Activated CD4-positive, alpha-beta memory T cell treated with anti-CD3 and anti-CD28 coated beads, Interleukin-2, amount 10 ng/mL, durations not matched to agents 7 days and 5 days (primary cell): Measurements from ENCODE around the gene WDR41. TPM values are rescaled to one million over a fixed set of nuclear protein-coding genes. Genes with fewer than 3 reads are reported as not detected.

Experiments
- CTCF ChIA-PET: fragments of 350-600 bp; sonication (Branson Sonifier 250); formaldehyde crosslinking; loops from one replicate; lab custom pipeline; 2021; ENCODE audit warnings: antibody characterized with exemption, inconsistent platforms; lab: Charles Lee
- POLR2A ChIA-PET: fragments of 350-600 bp; sonication (Branson Sonifier 250); formaldehyde crosslinking; loops from one replicate; lab custom pipeline; 2021; ENCODE audit warnings: antibody characterized with exemption; lab: Charles Lee
- DNase-seq: peaks from one replicate; pipeline ENCODE4 v3.0.0-alpha.2; 2020
- H3K27ac Mint-ChIP-seq: one replicate; pipeline ENCODE4 v1.8.0; 2021; ENCODE audit warnings: mild to moderate bottlenecking, mixed read lengths
- H3K27me3 Mint-ChIP-seq: one replicate; pipeline ENCODE4 v1.8.0; 2021; ENCODE audit warnings: mixed read lengths
- H3K36me3 Mint-ChIP-seq: one replicate; pipeline ENCODE4 v1.8.0; 2021; ENCODE audit warnings: low read depth, mixed read lengths
- H3K4me1 Mint-ChIP-seq: one replicate; pipeline ENCODE4 v1.8.0; 2021; ENCODE audit warnings: mixed read lengths
- H3K4me3 Mint-ChIP-seq: one replicate; pipeline ENCODE4 v1.8.0; 2021; ENCODE audit warnings: mild to moderate bottlenecking, mixed read lengths
- H3K9me3 Mint-ChIP-seq: one replicate; pipeline ENCODE4 v1.8.0; 2021; ENCODE audit warnings: mixed read lengths
- total RNA-seq, 2 experiments: library from RNA; stranded (reverse); gene quantifications; one replicate each; pipeline ENCODE4 v1.2.3, GENCODE V29; 2021

Gene WDR41
- total RNA-seq, 2 experiments from 2014 or later = 25.4 TPM

DNA sequence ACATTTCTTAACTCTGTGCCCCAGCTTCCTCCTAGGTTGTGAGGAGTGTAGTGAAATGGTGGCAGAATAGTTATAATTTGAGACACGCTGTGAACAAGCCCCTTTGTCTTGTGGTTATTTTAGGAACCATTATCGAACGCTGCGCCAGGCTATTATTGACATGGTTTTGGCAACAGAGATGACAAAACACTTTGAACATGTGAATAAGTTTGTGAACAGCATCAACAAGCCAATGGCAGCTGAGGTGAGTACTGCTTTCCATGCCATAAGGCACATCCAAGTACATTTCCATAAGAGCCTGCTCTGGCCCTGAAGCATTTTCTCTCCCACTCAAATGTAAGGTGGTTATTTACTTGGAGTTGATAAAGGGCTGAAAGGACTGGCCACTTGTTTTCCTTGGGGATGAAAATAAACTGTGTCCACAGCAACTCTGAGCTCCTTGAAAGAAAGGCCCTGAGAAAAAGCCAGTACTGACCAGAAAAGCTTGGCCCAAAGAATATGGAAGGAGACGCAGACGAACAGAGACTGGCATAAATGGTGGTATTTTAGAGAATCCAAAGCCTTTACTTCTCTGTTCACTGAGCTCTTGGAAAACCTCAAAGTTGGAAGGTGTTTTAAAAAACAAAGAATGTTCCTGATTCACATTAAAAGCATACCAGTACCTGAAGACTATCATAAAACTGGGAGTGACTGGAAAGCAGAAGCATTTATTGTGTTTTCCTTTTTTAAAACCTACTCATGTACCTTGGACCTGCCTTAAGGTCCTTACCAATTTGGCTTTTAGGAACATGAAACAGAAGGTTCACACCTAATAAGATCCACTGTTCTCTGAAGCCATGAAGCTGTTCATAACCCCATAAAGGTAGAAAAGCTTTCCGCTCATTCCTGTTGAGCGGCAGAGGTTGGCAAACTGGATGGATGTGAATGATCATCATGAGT, 72.2 kb downstream of the WDR41 start:
- ChIA-PET CTCF (no interaction called here), POLR2A (no interaction called here)
- H3K27me3 Mint-ChIP-seq = no peaks in the 10 kb centered on the region
- peaks cover 4% of the 10 kb centered on the region for H3K36me3 Mint-ChIP-seq
- DNase-seq = no peak
- no peak overlapping the region for H3K27ac Mint-ChIP-seq
- H3K9me3 Mint-ChIP-seq = no peaks in the 10 kb centered on the region
- H3K4me1 Mint-ChIP-seq = peaks cover 1% of the 10 kb centered on the region
- no peak overlapping the region for H3K4me3 Mint-ChIP-seq

DNA sequence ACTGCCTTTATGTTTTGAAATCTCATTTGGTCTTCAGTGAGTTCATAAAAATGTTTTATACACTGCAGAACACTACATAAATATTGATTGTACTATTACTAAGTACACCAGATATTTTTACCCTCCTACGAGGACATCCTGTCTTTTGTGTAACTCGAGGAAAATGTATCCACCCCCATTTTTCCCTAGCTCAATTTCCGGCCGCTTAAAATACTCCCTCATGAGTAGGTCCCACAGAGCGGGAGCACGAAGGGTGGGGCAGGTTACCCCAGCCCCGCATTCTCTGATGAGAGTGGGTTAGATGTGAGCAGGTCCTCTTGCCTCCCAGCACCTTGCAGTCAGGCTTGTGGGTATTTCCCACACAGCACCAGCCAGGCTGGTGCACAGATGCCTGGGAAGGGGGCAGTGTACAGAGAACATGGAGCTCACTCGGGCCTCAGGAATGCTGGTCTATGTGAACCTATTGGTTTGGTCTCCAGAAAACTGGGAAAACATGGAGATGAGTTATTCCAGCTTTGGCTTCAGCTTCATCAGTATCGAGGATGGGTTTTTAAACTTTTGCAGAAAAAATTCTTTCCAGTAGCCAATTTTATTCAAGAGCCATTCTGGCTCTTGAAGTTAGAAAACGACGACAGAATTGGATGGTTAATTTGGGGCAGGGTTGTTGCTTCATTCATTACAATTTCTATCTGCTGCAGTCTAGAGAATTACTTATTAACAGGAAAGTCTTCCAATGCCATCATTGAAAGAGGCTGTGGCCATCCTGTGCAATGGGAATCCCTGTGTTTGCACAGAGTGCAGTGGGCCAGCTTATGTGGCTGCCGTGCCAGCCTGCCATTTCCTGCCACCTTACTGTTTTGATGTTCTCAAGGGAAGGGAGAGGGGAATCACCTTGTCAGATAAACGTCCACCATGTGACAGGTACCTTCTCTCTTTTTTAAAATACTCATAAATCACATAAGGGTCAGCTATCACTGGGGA, 73.2 kb downstream of the WDR41 start:
- CTCF ChIA-PET = no interaction called here
- H3K27me3 Mint-ChIP-seq = no peaks in the 10 kb centered on the region
- H3K36me3 Mint-ChIP-seq = peaks cover 1% of the 10 kb centered on the region

DNA sequence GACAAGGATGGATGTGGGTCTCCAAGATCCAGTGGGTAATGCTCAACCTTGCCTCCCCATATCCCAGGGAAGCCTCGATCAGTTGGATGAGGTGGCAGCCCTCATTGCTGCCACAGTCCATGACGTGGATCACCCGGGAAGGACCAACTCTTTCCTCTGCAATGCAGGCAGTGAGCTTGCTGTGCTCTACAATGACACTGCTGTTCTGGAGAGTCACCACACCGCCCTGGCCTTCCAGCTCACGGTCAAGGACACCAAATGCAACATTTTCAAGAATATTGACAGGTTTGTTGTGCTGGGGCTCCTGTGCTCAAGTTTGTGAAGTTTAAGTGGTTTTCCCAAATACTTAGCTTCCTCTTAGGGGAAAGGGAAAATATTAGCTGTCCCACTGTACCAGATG, 74.0 kb downstream of the WDR41 start:
- ChIA-PET POLR2A (no interaction called here), CTCF (no interaction called here)
- Mint-ChIP-seq H3K4me3 (no peak overlapping the region), H3K9me3 (no peaks in the 10 kb centered on the region), H3K27me3 (no peaks in the 10 kb centered on the region), H3K36me3 (no peaks in the 10 kb centered on the region), H3K27ac (no peak overlapping the region), H3K4me1 (peaks cover under 1% of the 10 kb centered on the region)
- DNase-seq = no peak

More for the DNA sequence above, 73.2 kb downstream of the WDR41 start:
- POLR2A ChIA-PET = no interaction called here
- Mint-ChIP-seq H3K4me1 (peaks cover 1% of the 10 kb centered on the region), H3K9me3 (no peaks in the 10 kb centered on the region), H3K4me3 (no peak overlapping the region), H3K27ac (no peak overlapping the region)
- no peak for DNase-seq

DNA sequence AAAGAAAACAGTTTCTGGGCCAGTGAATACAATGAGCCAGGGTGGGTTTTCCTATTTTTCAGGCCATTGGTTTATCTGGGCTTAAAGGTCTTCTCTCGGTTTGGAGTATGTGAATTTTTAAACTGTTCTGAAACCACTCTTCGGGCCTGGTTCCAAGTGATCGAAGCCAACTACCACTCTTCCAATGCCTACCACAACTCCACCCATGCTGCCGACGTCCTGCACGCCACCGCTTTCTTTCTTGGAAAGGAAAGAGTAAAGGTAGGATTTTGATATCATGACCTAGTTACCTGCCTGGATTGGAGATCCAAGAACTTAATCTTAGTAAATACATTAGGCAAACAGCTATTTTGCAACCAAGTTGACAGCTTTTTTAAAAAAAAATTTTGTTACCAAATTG, 79.1 kb downstream of the WDR41 start:
- ChIA-PET POLR2A (no interaction called here), CTCF (no interaction called here)
- Mint-ChIP-seq H3K4me3 (no peak overlapping the region), H3K36me3 (no peaks in the 10 kb centered on the region), H3K27me3 (peaks cover 2% of the 10 kb centered on the region), H3K9me3 (no peaks in the 10 kb centered on the region), H3K27ac (no peak overlapping the region), H3K4me1 (no peaks in the 10 kb centered on the region)
- DNase-seq = no peak

DNA sequence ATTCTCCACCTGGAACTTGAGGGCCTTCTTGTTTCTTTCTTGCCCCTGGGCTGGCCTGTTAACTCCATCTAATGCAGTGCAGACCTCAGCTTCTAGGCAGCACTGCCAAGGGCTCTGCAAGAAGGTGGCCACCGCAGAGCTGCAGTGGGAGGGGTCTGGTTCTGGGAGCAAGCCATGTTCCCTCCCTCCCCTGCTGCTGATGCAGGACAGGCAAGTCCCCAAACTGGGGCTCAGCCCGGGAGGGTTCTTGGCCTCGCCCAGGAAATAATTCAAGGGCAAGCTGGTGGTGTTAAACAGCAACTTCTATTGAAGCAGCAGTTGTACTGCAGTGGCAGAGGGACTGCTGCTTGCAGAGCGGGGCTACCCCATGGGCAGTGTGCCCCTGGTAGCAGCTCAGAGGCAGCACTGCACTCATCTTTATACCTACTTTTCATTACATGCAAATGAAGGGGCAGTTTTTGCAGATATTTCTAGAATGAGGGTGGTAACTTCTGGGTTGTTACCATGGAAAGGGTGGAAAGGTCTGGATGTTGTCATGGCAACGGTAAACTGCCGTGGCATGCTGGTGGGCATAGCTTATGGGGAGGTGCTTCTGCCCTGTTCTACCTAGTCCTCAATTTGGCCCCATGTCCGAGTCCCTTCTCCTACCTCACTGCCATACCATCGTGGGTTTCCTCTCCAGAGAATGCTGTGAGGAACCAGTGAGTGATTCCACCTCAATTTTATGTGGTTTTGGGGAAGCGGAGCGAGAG, 82.1 kb downstream of the WDR41 start:
- H3K4me3 Mint-ChIP-seq = no peak overlapping the region

DNA sequence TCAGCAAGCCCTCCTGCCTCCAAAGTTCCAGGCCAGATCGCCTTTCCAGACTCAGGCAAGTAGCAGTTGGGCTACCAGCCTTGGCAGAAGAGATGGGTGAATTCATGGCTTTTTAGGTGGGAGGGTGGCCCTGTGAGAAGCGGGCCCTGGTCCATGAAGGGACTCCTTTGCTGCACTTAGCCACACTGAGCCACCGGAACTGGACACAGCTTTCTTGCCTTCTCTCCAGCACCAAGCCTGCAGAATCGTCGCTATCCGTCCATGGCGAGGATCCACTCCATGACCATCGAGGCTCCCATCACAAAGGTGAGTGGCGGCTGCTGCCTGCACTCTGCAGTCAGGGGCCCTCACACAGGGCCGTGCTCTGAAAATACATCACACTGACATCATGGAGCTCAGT, 85.0 kb downstream of the WDR41 start:
- CTCF ChIA-PET = interaction anchor here (0.6 kb wide), 1 partner anchor 74 kb away, joined by 3 read pairs; no protein-coding TSS in a partner anchor

More for the DNA sequence above, 82.1 kb downstream of the WDR41 start:
- H3K27me3 Mint-ChIP-seq = peaks cover 14% of the 10 kb centered on the region
- H3K36me3 Mint-ChIP-seq = no peaks in the 10 kb centered on the region
- no peak for DNase-seq
- no peaks in the 10 kb centered on the region for H3K9me3 Mint-ChIP-seq
- no peaks in the 10 kb centered on the region for H3K4me1 Mint-ChIP-seq
- CTCF ChIA-PET = no interaction called here
- POLR2A ChIA-PET = no interaction called here
- H3K27ac Mint-ChIP-seq = no peak overlapping the region

DNA sequence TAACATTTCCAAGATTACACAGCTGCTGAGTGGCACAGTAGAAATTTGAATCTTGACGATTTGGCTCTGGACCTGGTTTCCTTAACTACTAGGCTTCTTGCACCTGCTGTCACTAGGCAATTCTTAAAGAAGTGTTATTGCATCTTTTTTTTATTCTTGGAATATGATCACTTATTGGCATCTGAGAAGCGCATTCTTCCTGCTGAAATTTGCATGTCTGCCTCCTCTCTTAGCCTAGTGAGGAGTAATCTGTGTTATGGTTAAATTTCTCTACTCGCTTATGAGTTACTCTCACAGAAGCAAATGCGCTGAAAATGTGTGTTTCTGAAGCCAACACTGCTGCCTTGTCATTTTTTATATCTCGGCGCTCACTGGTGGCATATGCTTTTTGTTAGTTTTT, 89.3 kb downstream of the WDR41 start:
- Mint-ChIP-seq H3K4me1 (no peaks in the 10 kb centered on the region), H3K4me3 (no peak overlapping the region), H3K27me3 (peaks cover 18% of the 10 kb centered on the region), H3K27ac (no peak overlapping the region), H3K36me3 (no peaks in the 10 kb centered on the region), H3K9me3 (no peaks in the 10 kb centered on the region)
- CTCF ChIA-PET = no interaction called here
- POLR2A ChIA-PET = no interaction called here
- no peak for DNase-seq

More for the DNA sequence above, 85.0 kb downstream of the WDR41 start:
- Mint-ChIP-seq H3K4me3 (no peak overlapping the region), H3K27ac (no peak overlapping the region), H3K27me3 (peaks cover 13% of the 10 kb centered on the region), H3K4me1 (no peaks in the 10 kb centered on the region), H3K9me3 (no peaks in the 10 kb centered on the region), H3K36me3 (no peaks in the 10 kb centered on the region)
- POLR2A ChIA-PET = no interaction called here
- no peak for DNase-seq

DNA sequence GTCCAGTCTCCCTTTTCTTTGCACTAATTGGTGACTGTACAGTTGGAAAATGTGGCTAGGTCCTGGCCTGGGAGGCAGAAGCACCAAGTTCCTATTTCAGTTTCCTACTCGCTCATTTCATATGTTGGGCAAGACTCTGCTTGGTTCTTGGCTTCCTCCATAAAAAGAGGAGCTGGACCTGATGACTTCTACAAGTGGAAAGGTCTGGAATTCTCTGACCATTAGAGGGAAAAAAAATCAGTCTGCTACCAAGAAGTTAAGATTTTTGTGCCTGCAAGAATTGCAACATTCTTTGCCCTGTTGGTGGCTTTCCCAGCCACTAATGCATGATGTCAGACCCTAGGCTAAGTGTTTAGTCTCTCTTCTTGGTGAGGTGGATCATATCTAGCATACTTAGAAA, 91.5 kb downstream of the WDR41 start:
- ChIA-PET CTCF (no interaction called here), POLR2A (no interaction called here)
- H3K9me3 Mint-ChIP-seq = no peaks in the 10 kb centered on the region
- peaks cover 2% of the 10 kb centered on the region for H3K4me1 Mint-ChIP-seq
- no peak overlapping the region for H3K4me3 Mint-ChIP-seq
- H3K36me3 Mint-ChIP-seq = no peaks in the 10 kb centered on the region
- H3K27ac Mint-ChIP-seq = no peak overlapping the region
- H3K27me3 Mint-ChIP-seq = peaks cover 13% of the 10 kb centered on the region
- no peak for DNase-seq

DNA sequence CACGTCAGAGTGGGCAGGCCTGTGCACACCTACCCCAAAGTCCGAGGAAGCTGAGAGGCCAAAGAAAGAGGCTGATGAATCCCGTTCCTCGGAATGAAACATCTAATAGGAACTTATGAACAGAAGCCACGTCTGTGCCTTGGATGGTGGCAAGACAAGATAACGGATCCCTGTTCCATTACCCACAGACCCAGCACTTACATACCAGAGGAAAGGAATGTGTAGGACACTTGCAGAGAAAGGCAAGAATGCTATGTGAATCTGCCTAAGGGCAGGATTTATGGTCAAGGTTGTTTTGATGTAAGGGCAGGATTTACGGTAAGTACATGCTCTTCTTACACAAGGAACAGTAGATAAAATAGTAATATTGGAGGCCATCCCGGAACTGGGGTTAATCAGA, 93.2 kb downstream of the WDR41 start:
- POLR2A ChIA-PET = no interaction called here

DNA sequence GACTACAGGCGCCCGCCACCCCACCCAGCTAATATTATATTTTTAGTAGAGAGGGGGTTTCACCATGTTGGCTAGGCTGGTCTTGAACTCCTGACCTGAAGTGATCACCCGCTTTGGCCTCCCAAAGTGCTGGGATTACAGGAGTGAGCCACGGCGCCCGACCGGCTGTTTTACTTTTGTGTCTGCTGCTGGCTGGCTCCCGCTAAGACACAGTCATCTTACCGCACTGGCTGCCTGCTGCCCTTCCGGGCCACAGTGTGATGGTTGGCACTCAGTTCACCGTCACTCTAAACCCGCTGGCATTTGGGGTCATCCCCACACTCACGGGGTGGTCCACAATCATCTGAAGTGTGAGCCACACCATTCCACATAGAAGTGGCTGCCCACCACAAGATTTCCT, 93.7 kb downstream of the WDR41 start:
- ChIA-PET POLR2A (no interaction called here), CTCF (no interaction called here)
- H3K36me3 Mint-ChIP-seq = no peaks in the 10 kb centered on the region
- no peak for DNase-seq
- H3K27me3 Mint-ChIP-seq = peaks cover 6% of the 10 kb centered on the region
- H3K4me3 Mint-ChIP-seq = no peak overlapping the region
- H3K27ac Mint-ChIP-seq = no peak overlapping the region
- H3K4me1 Mint-ChIP-seq = peaks cover 2% of the 10 kb centered on the region
- H3K9me3 Mint-ChIP-seq = no peaks in the 10 kb centered on the region

More for the DNA sequence above, 93.2 kb downstream of the WDR41 start:
- no peak overlapping the region for H3K4me3 Mint-ChIP-seq
- CTCF ChIA-PET = no interaction called here
- peaks cover 6% of the 10 kb centered on the region for H3K27me3 Mint-ChIP-seq
- no peaks in the 10 kb centered on the region for H3K9me3 Mint-ChIP-seq
- DNase-seq = no peak
- peaks cover 2% of the 10 kb centered on the region for H3K4me1 Mint-ChIP-seq
- H3K36me3 Mint-ChIP-seq = no peaks in the 10 kb centered on the region
- H3K27ac Mint-ChIP-seq = no peak overlapping the region

DNA sequence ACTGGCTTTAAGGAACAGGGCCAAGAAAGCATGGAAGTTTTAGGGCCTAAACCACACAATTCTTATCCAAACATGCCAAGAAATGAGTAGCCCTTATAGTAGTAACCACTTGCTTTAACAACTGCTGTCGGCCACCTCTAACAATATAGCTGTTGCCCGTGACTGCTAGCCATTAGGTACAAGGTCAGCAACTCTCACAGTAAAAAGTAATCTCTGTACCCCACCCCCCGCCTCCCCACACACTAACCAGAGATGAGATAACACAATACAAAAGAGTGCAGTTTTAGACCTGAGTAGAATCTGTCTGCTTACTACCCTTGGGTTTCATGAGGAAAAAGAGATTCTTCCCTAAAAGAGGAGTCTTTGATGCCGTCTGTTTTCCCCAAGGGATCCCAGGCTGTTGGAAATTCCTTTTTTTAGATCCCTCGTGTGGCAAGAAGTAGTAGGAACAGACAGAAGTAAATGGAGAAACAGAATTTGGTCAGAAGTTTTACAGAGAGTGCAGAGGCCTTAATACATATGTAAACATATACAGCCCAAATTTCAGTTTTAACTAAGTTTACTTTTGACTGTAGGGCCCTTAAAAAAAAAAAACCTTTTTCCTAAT, 94.3 kb downstream of the WDR41 start:
- Mint-ChIP-seq H3K9me3 (no peaks in the 10 kb centered on the region), H3K27me3 (peaks cover 6% of the 10 kb centered on the region), H3K4me1 (peaks cover 2% of the 10 kb centered on the region), H3K4me3 (no peak overlapping the region), H3K36me3 (no peaks in the 10 kb centered on the region), H3K27ac (no peak overlapping the region)
- DNase-seq = no peak
- POLR2A ChIA-PET = no interaction called here
- CTCF ChIA-PET = no interaction called here

DNA sequence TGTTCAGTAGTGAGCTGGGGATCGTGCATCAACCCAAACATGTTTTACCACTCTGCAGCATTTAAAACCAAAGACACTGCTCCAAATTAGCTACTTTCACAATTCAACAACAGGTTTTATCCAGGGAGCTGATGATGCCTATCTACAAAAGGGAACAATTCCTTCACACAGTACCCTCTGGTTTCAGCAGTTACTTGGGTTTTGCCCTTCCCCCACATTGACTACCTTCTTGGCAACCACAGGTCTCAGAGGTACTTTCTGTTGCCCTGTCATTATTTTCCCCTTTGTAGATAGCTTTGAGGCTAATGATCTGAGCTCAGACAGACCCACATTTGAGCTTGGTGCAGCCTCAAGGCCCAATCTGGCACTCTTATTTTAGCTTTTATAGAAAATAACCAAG, 96.1 kb downstream of the WDR41 start:
- ChIA-PET POLR2A (no interaction called here), CTCF (no interaction called here)
- Mint-ChIP-seq H3K4me3 (no peak overlapping the region), H3K4me1 (peaks cover 2% of the 10 kb centered on the region), H3K36me3 (no peaks in the 10 kb centered on the region), H3K9me3 (no peaks in the 10 kb centered on the region), H3K27ac (no peak overlapping the region), H3K27me3 (peaks cover 7% of the 10 kb centered on the region)
- DNase-seq = no peak
